LHCN-M2 (cell line): ENCODE data around the gene MECP2. TPM values are rescaled to one million over a fixed set of nuclear protein-coding genes. Genes with fewer than 3 reads are reported as not detected.

ENCODE experiments used
- DNase-seq: peaks from one replicate; pipeline ENCODE4 v3.0.0-alpha.2; 2012; ENCODE audit warnings: low read depth
- total RNA-seq: library from RNA; depleted of rRNA; stranded (reverse); fragments of >200 nt; gene quantifications from 2 replicates; pipeline ENCODE4 v1.2.3, GENCODE V29; 2014

The MECP2 gene
- total RNA-seq, 1 experiment from 2014 or later: 23.8 TPM

DNA sequence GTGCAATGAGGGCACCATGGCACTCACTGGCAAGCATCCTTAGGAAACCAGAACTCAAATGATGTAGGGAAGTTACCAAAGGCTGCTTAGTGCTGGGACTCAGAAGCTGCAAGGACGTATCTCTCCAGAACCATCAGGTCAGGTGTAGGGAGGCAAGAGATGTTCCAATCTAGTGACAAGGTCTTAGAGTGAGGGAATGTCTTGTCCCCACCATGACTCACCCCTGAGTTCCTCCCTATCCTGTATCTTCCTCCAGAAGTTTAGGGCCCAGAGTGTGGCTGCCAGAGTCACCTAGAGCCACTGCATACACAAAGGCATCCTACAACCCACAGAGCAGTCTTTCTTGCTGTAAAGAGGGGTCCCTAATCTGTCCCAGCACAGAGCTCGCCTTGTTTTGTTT, 63.7 kb downstream of the MECP2 start:
- no peak for DNase-seq

DNA sequence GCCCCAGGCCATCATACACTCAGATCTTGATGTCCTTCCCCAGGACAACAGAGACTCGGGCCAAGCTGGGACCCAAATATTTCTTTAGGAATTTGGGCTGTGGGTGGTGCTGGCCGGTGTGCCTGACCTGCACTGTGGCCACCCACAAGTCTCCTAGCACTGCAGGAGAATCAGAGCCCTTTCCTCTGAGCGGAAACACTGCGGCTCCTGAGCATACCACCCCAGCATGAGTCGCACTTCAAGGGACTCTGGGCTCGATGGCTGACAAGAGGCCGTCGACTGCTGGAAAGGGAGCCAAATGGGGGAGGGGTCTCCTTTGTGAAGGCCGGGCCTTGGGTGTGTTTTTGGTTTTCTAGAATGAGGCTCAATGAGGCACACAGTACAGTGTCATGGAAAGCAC, 64.9 kb downstream of the MECP2 start:
- no peak for DNase-seq

DNA sequence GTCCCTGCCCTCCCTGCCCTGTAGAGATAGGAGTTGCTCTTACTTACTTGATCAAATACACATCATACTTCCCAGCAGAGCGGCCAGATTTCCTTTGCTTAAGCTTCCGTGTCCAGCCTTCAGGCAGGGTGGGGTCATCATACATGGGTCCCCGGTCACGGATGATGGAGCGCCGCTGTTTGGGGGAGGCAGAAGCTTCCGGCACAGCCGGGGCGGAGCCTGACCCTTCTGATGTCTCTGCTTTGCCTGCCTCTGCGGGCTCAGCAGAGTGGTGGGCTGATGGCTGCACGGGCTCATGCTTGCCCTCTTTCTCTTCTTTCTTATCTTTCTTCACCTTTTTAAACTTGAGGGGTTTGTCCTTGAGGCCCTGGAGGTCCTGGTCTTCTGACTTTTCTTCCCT, 65.4 kb downstream of the MECP2 start:
- no peak for DNase-seq

DNA sequence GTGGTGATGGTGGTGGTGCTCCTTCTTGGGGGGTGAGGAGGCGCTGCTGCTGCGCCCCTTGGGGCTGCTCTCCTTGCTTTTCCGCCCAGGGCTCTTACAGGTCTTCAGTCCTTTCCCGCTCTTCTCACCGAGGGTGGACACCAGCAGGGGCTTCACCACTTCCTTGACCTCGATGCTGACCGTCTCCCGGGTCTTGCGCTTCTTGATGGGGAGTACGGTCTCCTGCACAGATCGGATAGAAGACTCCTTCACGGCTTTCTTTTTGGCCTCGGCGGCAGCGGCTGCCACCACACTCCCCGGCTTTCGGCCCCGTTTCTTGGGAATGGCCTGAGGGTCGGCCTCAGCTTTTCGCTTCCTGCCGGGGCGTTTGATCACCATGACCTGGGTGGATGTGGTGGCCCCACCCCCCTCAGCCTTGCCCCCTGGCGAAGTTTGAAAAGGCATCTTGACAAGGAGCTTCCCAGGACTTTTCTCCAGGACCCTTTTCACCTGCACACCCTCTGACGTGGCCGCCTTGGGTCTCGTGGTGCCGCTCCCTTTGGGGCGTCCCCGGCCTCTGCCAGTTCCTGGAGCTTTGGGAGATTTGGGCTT, 66.7 kb downstream of the MECP2 start:
- no peak for DNase-seq

DNA sequence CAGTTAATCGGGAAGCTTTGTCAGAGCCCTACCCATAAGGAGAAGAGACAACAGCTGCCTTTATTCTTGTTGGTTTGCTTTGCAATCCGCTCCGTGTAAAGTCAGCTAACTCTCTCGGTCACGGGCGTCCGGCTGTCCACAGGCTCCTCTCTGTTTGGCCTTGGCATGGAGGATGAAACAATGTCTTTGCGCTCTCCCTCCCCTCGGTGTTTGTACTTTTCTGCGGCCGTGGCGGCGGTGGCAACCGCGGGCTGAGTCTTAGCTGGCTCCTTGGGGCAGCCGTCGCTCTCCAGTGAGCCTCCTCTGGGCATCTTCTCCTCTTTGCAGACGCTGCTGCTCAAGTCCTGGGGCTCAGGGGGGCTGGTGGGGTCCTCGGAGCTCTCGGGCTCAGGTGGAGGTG, 67.3 kb downstream of the MECP2 start:
- DNase-seq: no peak

DNA sequence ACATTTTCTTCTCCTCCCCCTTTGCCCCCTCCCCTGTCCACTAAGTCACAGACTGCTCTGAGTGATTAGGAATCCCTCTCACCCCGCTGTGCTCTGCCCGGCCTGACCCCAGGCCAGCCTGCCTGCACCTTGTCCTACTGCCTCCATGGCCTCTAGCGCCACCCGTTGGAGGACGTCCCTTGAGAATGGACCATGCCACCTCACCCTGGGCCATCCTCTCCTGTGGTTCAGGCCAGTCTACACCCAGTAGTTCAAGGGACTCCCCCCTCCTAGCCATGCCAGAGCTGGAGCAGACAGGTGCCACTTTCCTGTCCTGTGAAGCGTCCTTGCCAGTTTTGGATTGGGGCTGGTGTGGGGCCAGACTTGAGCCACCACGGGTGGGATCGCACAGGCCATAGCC, 68.1 kb downstream of the MECP2 start:
- no peak for DNase-seq

DNA sequence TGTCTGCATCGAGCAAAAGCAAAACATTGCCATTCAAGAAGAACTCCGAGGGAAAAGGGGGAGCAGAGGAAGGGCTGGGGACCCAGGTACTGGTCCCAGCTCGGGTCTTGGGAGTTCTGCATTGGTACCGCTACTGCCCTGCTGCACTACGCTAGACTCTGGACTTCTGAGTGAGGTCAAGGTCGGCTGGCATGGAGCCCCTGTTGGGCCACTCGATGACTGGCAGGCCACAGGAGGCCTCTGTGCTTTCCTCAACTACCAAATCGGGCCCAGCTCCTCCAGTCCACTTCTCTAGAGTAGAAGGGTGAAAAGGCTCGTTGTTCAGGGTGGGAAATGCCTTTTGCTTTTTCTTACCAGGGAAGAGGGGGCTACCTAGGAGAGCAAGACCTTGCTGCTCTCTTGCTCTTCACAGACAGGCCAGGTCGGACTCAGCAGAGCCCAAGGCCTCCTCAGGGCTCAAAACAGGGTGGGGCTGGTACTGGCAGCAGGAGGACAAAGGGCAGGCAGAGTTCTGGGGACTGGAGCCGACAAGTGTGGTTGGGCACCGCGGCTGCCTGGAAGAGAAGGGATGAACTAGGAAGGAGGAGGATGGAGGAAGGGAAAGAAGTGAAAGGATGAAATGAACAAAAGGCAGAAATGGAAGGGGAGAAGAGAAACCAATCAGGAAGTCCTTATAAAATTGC, 68.9 kb downstream of the MECP2 start:
- DNase-seq: no peak

DNA sequence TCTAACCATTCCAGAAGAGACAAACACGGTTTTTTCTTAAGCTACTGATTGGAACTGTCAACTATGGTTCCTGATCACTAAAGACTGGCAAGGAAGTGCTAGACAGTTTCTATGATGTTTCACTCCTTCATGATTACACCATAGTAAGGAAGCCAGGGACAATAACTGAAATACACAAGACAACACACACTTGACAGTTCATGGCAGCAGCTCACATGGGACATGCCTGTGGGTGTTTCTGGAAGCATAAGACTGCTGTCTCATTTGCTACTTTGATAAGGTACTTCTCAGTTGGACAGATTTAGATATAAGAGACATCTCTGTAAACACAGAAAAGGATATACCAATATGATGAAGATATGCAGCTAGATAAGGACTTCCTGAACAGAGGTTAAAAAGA, 69.5 kb downstream of the MECP2 start:
- DNase-seq: no peak

DNA sequence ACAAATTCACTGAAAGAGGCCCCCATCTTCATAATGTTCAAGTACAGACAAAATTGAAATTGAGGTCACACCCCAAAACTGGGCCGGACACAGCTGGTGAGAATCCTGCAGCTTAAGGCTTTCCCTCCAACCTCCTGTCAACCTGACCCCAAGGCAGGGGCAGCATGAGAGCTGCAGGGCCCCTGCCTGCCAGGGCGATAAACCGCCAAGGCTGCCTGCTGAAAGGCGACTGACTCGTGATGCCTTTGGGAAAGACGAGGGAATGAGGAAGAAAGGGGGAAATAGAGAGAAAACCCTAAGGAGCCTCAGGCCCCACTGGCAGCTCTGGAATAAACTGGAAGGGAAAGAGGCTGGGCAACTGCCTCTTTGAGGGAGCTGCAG, 70.5 kb downstream of the MECP2 start:
- DNase-seq: no peak

DNA sequence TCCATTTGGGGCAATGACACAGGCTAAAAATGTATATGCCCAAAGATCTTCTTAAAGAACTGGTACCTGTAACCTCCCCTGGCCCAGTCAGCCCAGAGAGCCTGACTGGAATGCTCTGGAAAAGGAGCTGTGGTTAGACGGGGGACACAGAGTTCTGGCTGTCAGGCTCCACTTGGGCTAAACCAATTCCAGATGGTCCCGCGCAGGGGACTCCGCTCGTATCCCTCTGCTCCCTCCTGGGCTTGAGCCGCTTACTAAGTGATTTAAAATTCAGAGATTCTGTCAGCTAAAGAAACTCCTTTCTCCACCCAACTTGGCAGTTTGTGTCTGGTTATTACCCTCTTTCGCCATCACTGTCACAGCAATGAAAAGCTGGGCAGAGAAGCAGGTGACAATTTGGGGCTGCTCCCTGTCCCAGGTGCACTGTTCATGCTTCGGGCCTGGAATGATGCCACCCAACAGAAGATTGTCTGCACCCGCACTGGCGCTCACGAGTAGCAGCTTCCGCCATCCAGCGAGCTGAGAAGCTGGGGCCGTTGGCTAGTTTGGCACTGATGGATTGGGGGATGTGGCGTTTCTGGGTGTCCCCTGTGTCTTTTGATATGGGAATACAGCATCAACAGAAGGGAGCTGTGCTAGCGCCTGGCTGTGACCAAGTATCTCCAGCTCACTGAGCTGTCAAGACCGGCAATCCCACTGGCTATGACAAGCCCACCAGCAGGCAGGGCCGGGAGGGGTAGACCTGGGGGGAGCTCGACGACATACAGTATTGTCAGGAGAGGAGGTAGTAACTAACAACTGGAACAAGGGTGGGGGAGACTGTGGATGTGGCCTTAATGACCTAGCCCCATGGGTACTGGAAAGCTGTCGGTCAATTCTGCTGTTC, 71.1 kb downstream of the MECP2 start:
- no peak for DNase-seq

DNA sequence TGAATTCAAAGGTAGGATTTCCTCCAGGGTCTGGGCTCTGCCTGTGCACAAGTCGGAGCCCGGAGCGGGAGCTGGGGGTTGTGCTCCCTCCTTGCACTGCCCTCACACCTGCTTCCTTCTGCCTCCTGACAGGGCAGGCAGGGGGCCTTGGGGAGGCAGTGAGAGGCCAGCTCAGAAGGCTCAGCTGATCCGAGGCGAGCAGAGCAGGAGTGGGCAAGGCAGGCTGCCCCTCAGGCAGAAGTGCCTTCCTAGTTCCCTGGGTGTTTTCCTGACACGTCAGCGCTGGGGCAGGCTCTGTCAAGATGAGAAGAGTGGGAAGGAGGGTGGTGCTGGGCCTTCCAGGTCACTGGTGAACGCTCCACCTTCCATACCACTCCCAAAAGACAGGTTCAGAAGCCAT, 72.3 kb downstream of the MECP2 start:
- no peak for DNase-seq

DNA sequence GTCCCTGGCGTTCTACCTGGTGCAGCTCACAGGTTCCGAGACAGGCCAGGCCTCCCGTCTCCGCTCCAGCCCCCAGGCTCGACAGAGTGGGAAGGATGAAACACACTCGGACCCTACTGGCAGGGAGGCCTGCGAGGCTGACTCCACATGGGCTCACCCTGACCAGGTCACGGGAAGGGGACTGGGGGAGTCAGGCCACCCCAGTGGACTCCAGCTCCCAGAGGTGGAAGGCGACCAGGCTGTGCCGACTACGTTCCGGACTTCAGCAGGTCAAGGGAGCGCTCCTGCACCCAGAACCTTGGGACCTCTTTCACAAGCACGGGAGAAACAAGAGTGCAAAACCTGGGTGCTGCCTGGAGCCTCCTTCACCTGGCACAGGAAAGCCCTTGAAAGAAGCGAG, 73.2 kb downstream of the MECP2 start:
- DNase-seq: no peak

DNA sequence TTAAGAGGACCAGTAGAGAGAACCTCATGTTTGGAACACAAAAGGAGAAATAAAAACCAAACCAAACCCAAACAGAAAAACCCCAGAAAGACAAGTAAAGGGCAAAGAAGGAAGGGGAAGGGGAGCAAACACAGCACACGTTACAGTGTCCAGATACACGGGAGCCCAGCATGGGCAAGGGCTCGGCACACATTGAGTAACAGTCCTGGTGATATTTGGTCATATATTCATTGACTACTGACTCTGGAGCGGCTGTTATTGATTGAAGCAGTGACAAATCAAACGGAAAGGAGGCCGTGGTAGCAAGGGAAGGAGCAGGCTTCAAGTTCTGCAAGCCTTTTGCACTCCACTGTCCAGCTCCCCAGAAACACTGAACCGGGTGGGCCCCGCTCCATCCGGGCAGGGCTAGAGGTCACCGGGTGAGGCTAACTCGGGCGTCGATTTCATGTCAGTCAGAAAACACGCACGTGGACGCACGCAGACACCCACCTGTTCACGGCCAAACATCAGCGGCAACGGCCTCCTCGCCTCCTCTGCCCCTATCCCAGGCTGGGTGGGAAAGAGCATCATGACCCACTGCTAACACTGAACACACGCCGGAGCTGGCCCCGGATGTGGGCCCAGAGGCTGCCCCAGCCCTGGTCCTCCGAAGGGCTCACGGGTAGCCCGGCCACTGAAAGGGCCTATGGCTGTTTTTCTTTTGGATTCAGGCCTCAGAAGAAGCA, 74.1 kb downstream of the MECP2 start:
- no peak for DNase-seq

DNA sequence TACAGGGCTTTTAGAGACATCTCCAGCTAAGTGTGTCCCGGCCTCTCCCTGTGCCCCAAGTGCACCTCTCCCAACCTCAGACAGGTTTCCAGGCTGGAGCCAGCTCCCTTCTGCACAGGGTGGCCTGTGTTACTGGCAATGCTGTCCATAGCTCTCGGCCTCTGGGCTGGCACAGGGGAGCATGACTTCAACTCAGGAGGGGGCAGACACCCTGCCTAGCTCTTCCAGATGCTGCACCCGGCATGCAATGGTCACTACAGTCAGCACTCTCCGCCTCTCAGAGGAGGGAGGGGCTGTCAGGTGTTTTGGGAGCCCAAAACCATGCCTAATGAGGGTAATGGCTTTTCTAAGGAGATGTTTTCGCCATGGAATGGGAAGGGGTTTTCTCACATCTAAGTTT, 75.4 kb downstream of the MECP2 start:
- no peak for DNase-seq

DNA sequence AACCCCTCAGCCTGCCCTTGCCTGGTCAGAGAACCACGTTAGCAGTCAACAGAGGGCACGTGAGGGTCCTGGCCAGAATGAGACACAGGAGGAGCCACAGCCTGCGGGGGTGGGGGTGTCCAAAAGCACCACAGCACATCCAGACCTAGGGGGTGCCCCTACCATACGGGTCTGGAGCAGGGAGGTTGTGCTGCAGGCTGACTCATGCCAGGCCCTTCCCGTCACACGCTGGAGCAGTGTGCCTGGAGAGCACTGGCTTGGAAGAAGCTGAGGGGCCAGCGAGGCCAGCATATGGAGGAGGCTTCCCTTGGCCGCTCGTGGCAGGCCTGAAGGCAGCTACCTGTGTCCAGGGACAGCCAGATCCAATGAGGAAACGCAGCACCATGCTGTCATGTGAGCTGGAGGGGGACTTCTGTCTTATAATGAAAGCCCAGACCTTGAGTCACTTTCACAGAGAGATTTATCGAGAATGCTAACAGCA, 76.3 kb downstream of the MECP2 start:
- DNase-seq: peak; percentile 66

DNA sequence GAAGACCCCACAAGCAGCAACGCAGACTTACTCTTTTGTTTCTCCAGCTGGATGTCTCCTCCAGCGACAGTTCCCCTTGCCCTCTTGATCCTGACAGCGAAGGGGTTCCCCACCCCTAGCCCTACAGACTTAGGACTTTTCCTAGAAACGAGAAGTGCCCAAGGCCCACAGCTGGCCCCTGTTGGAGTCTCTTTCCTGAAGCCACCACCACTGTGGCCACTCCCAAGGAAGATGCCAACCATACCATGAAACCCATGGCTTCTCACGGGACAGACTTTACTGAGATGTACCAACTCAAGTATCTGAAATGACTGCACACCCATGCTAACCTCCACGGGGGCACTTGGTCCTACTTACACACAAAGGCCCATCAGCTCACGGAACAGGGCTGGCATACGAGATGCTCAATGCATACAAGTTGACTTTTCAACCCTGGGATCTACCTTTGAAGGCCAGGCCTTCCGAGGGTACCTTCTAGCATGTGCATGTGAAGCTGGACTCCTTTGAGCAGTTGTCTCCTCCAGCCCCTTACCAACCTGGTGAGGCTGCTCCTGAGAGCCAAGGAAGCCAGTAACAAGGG, 76.9 kb downstream of the MECP2 start:
- peak; percentile 12 for DNase-seq

DNA sequence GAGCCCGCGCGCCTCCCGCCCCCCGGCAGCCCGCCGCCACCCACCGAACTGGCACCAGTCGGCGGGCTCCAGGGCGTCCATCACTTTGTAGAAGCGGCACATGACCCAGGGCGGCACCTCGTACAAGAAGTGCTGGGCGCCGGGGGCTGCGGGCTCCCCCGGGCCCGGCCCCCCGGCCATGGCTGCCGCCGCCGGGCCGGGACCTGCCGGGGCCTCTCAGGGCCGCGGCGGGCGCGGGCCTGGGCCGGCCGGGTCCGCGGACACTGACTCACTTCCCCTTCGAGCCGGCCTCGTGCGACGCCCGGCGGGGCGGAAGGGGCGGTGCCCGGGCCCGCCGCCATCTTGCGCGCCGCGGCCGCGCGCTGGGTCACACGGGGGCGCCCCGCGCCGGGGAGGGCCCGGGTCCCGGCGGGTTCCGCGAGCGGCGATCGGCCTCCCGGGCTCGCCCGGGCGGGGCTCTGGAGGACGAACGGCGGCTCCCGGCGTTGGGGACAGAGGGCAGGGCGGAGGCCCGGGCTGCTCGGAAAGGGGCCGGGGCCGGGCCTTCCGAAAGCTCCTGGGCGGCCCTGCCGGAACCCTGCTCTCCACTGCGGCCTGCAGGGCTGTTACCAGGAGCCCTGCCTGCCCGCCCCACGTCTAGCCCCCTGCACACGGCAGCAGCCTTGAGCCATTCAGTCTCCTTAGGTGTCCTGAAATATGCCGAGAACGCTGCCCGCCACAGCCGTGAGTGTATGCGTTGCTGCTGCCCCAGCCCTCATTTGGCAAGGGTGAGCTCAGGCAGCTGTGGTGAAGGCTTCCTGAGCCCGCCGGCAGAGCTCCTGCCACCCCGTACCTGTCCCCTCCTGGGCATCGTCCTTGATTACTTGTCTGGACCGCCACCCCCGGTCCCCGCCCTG, 77.6 kb downstream of the MECP2 start, which contains the start of gene IRAK1:
Gene IRAK1, minus strand, starts transcription at position 270 of the 896 bp plus-strand sequence. Its CDS starts 90 bp downstream, at position 180.
- DNase-seq: peak; percentile 57

DNA sequence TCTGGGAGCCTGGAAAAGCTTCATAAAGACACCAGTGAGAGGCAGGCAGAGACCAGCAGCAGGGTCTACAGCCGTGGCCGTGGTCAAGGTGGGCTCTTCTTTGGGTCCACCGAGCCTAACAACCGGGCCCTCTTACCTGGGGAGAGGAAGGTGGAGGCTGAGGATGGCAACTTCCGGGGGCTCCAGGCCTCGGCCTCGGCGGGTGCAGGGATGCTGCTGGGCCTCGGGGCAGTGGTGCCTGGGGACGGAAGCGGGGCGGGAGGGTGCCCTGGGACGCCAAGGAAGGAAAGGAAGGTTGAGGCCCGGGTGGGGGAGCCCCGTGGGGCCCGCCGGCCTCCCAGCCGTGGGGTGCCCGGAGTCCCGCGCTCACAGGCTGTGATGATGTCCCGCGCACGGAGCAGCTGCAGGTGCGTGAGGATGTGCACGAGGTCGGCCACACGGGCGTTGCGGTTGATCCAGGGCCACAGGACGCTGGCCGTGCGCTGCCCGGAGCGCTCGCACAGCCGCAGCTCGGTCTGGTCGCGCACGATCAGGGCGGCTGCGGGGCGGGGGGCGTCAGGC, 78.4 kb downstream of the MECP2 start:
- DNase-seq: no peak

DNA sequence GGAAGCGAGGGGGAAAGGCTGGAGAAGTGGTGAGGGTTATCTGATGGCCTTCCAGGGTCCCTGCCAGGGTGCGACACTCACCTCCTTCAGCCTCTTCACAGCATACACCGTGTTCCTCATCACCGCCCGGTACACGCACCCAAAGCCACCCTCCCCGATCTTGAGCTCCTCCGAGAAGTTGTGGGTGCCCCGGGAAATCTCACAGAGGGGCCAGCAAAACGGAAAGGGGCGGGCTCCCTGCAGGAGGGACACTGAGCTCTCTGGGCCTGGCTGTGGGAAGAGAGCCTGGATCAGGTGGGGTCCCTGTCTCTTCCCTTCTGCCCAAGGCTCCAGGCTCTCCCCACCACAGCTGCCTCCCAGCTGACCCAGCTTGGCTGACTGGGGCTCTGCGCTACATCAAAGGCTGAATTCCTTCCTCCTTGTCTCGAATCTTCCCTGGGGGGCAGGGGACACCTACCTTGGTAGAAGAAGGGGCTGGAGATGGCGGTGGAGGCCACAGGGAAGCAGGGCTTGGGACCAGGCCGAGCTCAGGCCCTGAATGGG, 78.9 kb downstream of the MECP2 start:
- no peak for DNase-seq
